ENCODE measurements around the gene RAPGEF4. TPM values are rescaled to one million over a fixed set of nuclear protein-coding genes. Genes with fewer than 3 reads are reported as not detected.
A peak's percentile ranks its signal among the peaks of the same experiment; 100 is the strongest.

The RAPGEF4 gene
- total and polyA plus RNA-seq, 2 of the 4 experiments (the other 2 are of a cell fraction), result 1.7 to 3.2 TPM

DNA sequence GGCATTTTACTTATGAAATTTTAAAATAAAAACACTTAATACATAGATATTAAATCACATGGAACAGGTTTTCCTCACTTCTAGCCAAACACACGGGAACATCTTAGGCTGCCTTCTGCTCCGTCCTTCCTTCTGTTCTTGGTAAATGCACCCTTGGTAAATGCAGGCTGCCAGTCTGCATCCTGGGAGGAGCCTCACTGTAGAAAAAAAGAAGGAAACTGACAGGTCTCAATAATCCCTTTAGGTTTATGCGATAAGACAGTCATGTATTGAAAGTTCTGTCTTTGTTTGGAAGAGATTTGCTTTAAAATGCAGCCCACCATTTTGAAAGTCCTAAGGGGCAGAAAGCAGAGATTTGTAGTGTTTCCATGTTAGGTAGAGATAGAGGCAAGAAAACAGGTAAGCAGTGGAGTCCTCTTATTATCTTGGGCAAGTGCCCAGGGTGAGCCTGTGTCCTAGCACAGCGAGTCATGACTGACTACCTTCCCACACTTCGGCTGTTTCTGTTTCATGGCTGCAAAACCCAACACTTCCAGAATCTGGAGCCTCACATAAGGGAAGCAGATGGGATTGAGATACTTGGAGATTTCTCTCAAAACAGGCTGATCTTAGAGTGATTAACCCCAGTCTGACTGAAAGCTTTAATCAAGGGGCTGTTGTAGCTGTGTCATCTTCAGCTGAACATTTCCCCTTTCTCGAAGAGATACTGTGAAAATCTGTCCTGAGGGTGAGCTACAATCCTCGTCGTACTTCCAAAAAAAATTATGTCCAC is 208.6 kb downstream of the RAPGEF4 start:
- no peak overlapping the region for H3K23ac ChIP-seq (ENCODE audit: low read depth, low read length)
- no peak overlapping the region for H2BK5ac ChIP-seq (ENCODE audit: low read depth, low read length, poor library complexity, severe bottlenecking)
- no peak overlapping the region for H3K56ac ChIP-seq (ENCODE audit: extremely low read depth, insufficient read depth, low read length)
- dilution Hi-C loops (cut with HindIII; ENCODE audit: low sequenced_read_pairs, unreplicated experiment), result no loop called here
- peaks cover 3% of the 10 kb centered on the region for H3K9me3 ChIP-seq (ENCODE audit: control insufficient read depth, insufficient read depth, low read length)
- H2BK120ac ChIP-seq (ENCODE audit: low read depth, low read length), result peak overlapping the region; percentile 38; the same call in 1 of the 2 replicates
- no peak overlapping the region for H3K9ac ChIP-seq (ENCODE audit: low read depth, low read length)
- ATAC-seq (ENCODE audit: low read depth) (no peak), DNase-seq (peak; percentile 80)
- no TSS peak for BruUV-seq (replicated peaks)
- H3K4me1 ChIP-seq (ENCODE audit: control insufficient read depth, insufficient read depth, low read length), result peaks cover 9% of the 10 kb centered on the region
- H3K18ac ChIP-seq (ENCODE audit: low read depth, low read length), result no peak overlapping the region
- no peak overlapping the region for H3K4me3 ChIP-seq (ENCODE audit: insufficient read depth, low read depth, low read length)
- intact Hi-C loops (cut with micrococcal nuclease), result loop anchor here (10.0 kb wide), 1 partner anchor 229 kb away; no protein-coding TSS in a partner anchor
- no peak overlapping the region for H4K8ac ChIP-seq (ENCODE audit: low read depth in 2 of 2, low read length in 2 of 2)
- no peaks in the 10 kb centered on the region for H3K27me3 ChIP-seq (ENCODE audit: control insufficient read depth, insufficient read depth, low read length)
- TF ChIP-seq CHD1 (IDR thresholded peaks at IDR 0.05; ENCODE audit: low read depth, low read length) (no peak), MXI1 (IDR thresholded peaks at IDR 0.05; ENCODE audit: borderline replicate concordance, low read depth, low read length) (no peak), CEBPB (IDR thresholded peaks at IDR 0.05; ENCODE audit: low read depth, low read length) (no peak), MAZ (IDR thresholded peaks at IDR 0.05; ENCODE audit: borderline replicate concordance, low read depth, low read length) (no peak), MAFK (IDR thresholded peaks at IDR 0.05; ENCODE audit: low read depth, low read length) (no peak), FOS (IDR thresholded peaks at IDR 0.05; ENCODE audit: low read depth, low read length) (no peak), NFE2L2 (IDR thresholded peaks at IDR 0.05; ENCODE audit: low read depth, low read length) (no peak), BHLHE40 (IDR thresholded peaks at IDR 0.05; ENCODE audit: low read depth, low read length) (no peak), SMC3 (IDR thresholded peaks at IDR 0.05; ENCODE audit: low read depth, low read length) (no peak), RAD21 (IDR thresholded peaks at IDR 0.05; ENCODE audit: low read length) (no peak), RCOR1 (IDR thresholded peaks at IDR 0.05; ENCODE audit: insufficient replicate concordance, low read length) (no peak)
- TF ChIP-seq, protein P1, sequence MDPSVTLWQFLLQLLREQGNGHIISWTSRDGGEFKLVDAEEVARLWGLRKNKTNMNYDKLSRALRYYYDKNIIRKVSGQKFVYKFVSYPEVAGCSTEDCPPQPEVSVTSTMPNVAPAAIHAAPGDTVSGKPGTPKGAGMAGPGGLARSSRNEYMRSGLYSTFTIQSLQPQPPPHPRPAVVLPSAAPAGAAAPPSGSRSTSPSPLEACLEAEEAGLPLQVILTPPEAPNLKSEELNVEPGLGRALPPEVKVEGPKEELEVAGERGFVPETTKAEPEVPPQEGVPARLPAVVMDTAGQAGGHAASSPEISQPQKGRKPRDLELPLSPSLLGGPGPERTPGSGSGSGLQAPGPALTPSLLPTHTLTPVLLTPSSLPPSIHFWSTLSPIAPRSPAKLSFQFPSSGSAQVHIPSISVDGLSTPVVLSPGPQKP (IDR thresholded peaks at IDR 0.05; ENCODE audit: borderline replicate concordance, low read depth, low read length), result no peak
- TF ChIP-seq, protein P2, sequence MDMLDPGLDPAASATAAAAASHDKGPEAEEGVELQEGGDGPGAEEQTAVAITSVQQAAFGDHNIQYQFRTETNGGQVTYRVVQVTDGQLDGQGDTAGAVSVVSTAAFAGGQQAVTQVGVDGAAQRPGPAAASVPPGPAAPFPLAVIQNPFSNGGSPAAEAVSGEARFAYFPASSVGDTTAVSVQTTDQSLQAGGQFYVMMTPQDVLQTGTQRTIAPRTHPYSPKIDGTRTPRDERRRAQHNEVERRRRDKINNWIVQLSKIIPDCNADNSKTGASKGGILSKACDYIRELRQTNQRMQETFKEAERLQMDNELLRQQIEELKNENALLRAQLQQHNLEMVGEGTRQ (IDR thresholded peaks at IDR 0.05; ENCODE audit: low read depth, low read length), result no peak
- H2AK5ac ChIP-seq (ENCODE audit: low read depth, low read length), result 0 out of 2 replicates have a peak overlapping the region, but pooled peaks have one; percentile 10
- no peaks in the 10 kb centered on the region for H3K36me3 ChIP-seq (ENCODE audit: control insufficient read depth, insufficient read depth, low read length)
- 95% methylated on average over 4 of the region's 8 CpGs; no CpG with 5 or more reads in 1 of the 2 experiments for WGBS, 2 experiments (ENCODE audit: extremely low coverage in 2 of 2, insufficient read length in 1 of 2)
- no peak overlapping the region for H3K27ac ChIP-seq (ENCODE audit: insufficient read depth, low read length)
- H3K14ac ChIP-seq (replicated peaks; ENCODE audit: low read depth, low read length), result no peak overlapping the region
- no peaks in the 10 kb centered on the region for H4K20me1 ChIP-seq (ENCODE audit: insufficient read depth, low read length)
- H4K5ac ChIP-seq (ENCODE audit: low read depth, low read length), result peak overlapping the region; percentile 25; the same call in 1 of the 2 replicates
- peak overlapping the region; percentile 25; the same call in 1 of the 3 replicates for H2BK15ac ChIP-seq (ENCODE audit: low read depth, low read length)
- CTCF ChIA-PET, result interaction anchor here (1.3 kb wide), 1 partner anchor 13 kb away, joined by 3 read pairs; no protein-coding TSS in a partner anchor
- no peak overlapping the region for H2BK20ac ChIP-seq (ENCODE audit: low read depth, low read length)
- no peak overlapping the region for H3K4ac ChIP-seq (ENCODE audit: low read depth, low read length)
- 0 out of 2 replicates have a peak, but pooled peaks cover 7% of the 10 kb centered on the region for H3K9me1 ChIP-seq (ENCODE audit: insufficient read depth, low read length)
- no peaks in the 10 kb centered on the region for H3K79me1 ChIP-seq (ENCODE audit: low read depth in 1 of 2, low read length in 2 of 2)
- H2AFZ ChIP-seq (replicated peaks; ENCODE audit: low read length, poor library complexity), result no peak overlapping the region
- no peak overlapping the region for H4K91ac ChIP-seq (ENCODE audit: insufficient read depth, low read depth, low read length)
- 0 out of 2 replicates have a peak overlapping the region, but pooled peaks have one; percentile 22 for H3K4me2 ChIP-seq (ENCODE audit: low read depth, low read length)
- no peak overlapping the region for H2AK9ac ChIP-seq (replicated peaks; ENCODE audit: low read depth, low read length, poor library complexity)
- in situ Hi-C loops (cut with MboI; ENCODE audit: low sequenced_read_pairs), result no loop called here
- POLR2A ChIA-PET (ENCODE audit: unreplicated experiment), result no interaction called here

All from IMR-90 (cell line).